ENCODE results near the gene TOB1.

TOB1 gene

GRCh38 chr17:50866261-50866949 is at the start of gene TOB1:
Gene TOB1, minus strand, starts transcription at chr17:50866354. Its CDS starts 2,337 bp downstream, at chr17:50864017.
- peak; percentile 93 for DNase-seq

- no peak for DNase-seq
Observed at GRCh38 chr17:50914505-50915063, 48.4 kb upstream of the TOB1 start.

GRCh38 chr17:50913120-50913519 is 47.0 kb upstream of the TOB1 start:
- no peak for DNase-seq

- DNase-seq: no peak
Observed at GRCh38 chr17:50911890-50912289, 45.7 kb upstream of the TOB1 start.

GRCh38 chr17:50911450-50911849 is 45.3 kb upstream of the TOB1 start:
- no peak for DNase-seq

GRCh38 chr17:50909765-50910605 is 43.8 kb upstream of the TOB1 start:
- DNase-seq: no peak

GRCh38 chr17:50908860-50909764 is 43.0 kb upstream of the TOB1 start:
- DNase-seq: no peak

- no peak for DNase-seq
Observed at GRCh38 chr17:50908140-50908859, 42.1 kb upstream of the TOB1 start.

- no peak for DNase-seq
Observed at GRCh38 chr17:50906443-50906842, 40.3 kb upstream of the TOB1 start.

- peak; percentile 16 for DNase-seq
Observed at GRCh38 chr17:50905460-50905803, 39.3 kb upstream of the TOB1 start.

GRCh38 chr17:50904518-50905459 is 38.6 kb upstream of the TOB1 start:
- DNase-seq: peak; percentile 16

- DNase-seq: no peak
Observed at GRCh38 chr17:50903604-50904517, 37.7 kb upstream of the TOB1 start.

GRCh38 chr17:50902372-50903353 is 36.5 kb upstream of the TOB1 start:
- DNase-seq: no peak

GRCh38 chr17:50900383-50900892 is 34.3 kb upstream of the TOB1 start:
- no peak for DNase-seq

- DNase-seq: no peak
Observed at GRCh38 chr17:50899559-50900319, 33.6 kb upstream of the TOB1 start.

- DNase-seq: peak; percentile 12
Observed at GRCh38 chr17:50899005-50899460, 32.9 kb upstream of the TOB1 start.

- no peak for DNase-seq
Observed at GRCh38 chr17:50898369-50899004, 32.3 kb upstream of the TOB1 start.
